Suppressor macrophage treated with lipopolysaccharide for 1 hour (primary cell): ENCODE data around the gene NAA40.
A peak's percentile ranks its signal among the peaks of the same experiment; 100 is the strongest.

Experiments
- DNase-seq, 3 donors: peaks; one replicate each; pipeline ENCODE4 v3.0.0-alpha.2; 2020 to 2022

The NAA40 gene

DNA sequence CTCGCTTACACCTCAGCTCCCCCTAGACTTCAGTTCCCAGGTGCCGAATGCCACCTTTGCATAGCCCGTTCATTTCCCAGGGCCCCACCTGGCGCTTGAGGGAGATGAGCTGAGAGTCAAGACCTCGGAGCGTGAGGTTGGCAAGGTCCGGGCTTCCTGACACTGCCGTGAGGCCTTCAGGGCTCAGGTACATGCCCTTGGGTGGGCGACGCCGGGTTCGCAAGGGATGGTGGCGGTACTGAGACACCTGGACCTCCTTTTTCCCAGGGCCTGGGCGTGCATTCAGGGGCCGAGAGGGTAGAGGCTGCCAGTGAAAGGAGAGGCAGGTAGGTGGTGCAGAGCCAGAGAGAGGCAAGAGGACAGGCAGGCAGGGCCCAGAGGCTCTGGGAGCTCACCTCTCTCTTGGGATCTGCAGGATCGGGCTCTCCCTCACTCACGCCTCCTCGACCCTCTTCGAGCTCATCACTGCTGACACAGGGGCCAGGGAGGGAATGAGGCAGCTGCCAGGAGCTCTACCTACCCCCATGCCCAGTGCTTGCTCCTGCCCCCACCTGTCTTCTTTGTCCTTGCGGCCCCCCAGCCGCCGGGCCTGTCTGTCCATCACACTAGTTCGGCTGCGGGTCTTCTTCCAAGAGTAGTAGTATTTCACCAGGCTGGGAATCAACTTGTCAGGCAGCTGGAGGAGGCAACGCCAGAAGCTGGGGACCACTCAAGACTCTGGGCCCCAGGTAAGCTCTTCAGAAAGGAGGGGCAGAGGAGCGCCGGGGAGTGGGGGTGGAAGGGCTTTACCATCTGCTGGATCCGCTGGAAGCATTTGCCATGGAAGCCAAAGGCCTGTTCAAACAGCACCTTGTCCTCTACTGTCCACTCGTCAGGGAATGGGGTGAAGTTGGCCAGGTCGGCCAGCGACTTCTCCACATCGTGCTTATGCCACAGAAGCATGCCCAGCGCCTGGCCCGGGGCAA, 24.7 kb upstream of the NAA40 start:
- DNase-seq = no peak

DNA sequence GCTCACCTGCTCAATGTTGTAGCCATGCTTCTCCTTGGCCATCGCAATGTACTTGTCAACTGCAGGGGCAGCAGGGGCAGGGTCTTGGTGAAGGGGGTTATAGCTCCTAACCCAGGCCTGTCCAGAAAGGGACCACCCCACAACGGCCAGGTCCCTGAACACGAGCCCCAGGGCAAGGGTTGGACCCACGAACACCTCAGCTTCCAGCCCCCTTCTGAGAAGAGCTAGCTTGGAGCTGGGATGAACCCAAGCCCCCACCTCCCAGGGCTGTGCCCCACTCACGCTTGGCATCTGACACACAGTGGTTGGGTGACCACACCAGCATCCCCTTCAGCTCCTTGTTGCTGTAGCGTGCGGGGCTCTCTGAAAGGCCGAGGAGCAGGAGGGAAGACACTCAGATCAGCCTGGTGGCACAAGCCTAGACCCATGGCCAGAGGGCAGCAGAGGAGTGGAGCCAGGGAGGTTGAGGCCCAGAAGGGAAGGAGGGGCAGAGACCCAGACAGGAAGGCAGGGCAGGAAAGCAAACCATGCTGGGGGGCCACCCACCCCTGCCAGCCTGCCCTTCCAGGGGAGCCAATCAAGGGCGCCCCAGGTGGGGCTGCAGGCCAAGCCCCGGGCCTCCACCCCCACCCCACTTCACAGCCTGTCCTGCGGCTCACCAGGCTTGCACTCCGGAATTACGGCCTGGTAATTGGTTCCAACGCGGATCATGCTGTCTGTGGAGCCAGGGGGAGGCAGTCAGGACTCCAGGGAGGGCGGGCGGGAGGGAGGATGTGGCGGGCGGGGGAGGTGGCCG, 23.7 kb upstream of the NAA40 start:
- no peak for DNase-seq

- DNase-seq = peak in 2 of 3 donors; percentile 30 to 54
Measured at GRCh38 chr11:63915961-63916836, 22.6 kb upstream of the NAA40 start.

GRCh38 chr11:63916837-63917691, 21.7 kb upstream of the NAA40 start, which contains the start of gene RCOR2:
TSS of gene RCOR2 (minus strand) at chr11:63917164. CDS start at chr11:63916456, 708 bp downstream.
- DNase-seq = peak; percentile 61 to 78 (median 70)

DNA sequence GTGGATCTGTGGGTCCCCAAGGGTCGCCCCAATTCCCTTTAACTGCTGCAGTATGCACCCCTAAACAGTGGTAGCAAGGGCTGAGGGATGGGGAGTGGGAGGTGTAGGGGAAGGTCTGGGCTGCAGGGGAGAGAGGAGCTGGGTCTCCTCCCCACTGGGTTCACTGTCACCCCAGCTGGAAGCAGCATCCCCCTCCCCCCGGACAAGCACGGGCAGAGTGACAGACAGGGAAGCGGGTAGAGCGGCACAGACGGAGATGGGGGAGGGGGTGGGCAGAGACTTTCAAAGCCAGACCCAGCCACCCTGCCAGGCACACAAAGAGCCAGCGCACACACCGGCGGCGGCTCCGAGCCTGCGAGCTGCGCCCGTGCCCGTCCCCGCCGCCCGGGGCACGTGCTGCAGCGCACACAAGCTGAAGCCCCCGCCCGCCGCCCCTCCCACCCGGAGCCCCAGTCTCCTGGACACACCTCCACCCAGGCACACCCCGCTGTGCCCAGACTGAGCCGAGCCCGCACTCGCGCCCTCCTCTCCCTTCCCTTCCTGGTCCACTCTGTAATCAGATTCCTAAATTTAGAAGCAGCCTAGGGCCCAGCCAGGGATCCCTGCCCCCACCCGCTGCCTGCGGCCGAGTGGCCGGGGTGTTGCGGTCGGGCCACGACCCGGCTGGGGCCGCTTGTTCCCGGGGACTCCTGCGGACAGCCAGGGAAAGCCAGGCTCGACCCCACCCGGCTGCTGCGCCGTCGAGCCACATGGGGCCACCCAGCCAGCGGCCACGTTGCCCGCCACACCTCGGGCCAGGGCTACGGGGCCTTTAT, 20.9 kb upstream of the NAA40 start:
- peak in 1 of 3 donors; percentile 29 for DNase-seq

DNA sequence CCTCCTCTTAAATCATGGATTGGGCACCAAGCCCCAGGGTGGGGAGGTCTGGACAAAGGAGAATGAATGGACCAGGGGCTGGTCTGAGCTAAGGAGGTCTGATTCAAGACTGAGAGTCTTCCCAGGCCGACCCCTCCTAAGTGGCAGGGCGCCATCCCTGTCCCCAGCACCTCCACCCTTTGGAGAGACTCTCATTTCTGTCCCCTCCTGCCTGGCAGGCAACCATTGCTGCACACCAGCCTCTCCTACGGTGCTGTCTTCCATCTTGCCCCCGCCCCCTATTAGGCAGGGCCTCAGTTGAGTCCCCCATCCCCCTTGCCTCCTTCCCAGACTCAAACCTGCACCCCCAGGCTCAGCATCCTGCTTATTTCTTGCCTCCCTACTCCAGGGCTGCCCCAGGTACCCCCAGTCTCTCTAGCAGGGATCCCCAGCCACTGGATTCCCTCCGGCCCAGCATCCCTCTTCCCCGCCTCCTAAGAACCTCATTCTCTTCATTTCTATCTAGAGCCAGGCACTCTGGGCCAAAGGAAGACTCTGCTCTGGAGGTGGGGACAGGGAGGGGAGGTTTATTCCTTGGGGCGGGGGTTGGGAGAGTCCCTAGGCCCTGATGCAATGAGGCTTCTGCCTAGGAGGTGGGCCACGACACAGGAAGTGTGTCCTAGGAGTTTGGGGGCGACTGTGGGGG, 20.2 kb upstream of the NAA40 start:
- DNase-seq = peak in 1 of 3 donors; percentile 25

GRCh38 chr11:63919267-63920125, 19.3 kb upstream of the NAA40 start:
- peak in 1 of 3 donors; percentile 22 for DNase-seq

DNA sequence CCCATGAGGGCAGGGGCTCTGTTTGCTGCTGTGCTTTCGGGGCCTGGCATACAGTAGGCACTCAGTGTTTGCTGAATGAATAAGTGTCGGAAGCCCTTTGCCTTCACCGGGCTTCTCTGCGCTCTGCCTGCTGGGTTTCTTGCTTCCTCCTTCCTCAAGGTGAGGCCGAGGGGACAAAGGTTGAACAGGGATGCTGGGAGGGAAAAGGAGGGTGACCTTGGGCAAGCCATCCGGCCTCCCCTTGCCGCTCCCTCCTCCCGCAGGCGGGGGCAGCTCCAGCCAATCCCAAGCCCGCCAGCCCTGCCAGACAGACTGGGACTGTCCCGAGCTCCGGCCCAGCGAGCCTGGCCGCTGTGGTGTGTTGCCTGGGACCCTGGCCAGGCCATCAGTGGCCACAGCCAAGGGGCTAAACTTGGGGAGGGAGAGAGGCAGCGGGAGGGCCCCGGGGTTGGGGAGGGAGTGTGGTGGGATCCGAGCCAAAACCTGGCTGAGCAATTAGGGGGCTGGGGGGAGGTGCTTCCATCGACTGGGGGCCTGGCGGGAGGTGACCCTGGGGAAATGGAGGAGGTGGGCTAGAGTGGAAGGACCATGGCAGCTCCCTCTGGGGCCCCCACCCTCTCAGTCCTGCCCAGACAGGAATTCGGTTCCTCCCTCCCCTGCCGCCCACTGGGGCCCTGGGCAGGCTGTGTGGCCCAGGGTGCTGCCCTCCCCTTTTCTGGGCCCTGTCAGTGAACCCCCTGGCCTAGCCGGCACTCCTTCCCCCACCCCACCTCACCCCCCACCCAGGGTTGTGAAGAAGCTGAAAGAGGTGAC, 18.5 kb upstream of the NAA40 start:
- no peak for DNase-seq

DNA sequence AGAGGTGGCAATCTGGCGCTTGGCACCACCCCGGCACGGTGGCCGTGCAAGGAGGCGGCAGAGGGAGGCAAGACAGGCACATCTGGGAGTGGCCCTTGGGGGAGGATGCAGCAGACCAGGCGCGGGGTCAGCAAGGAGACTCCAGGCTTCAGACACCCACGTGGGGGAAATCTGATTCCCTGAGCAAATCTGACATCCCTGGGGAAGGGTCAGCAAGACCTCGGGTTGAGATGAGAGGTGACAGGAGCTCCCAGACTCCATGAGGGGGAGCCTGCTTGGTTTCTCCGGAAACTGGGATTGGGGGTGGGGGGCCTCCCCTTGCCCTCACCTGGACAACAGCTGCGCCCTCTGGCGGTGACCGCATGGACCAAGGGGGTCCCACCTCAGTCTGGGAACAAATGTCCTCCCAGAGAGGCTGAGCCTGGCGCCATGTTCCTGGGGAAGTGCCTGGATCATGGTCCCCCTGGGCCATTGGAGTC, 17.8 kb upstream of the NAA40 start:
- peak in 1 of 3 donors; percentile 21 for DNase-seq

GRCh38 chr11:63922673-63923192, 16.1 kb upstream of the NAA40 start:
- no peak for DNase-seq

- DNase-seq = no peak
Measured at GRCh38 chr11:63923319-63923718, 15.5 kb upstream of the NAA40 start.

- no peak for DNase-seq
Measured at GRCh38 chr11:63929616-63930015, 9.2 kb upstream of the NAA40 start.

DNA sequence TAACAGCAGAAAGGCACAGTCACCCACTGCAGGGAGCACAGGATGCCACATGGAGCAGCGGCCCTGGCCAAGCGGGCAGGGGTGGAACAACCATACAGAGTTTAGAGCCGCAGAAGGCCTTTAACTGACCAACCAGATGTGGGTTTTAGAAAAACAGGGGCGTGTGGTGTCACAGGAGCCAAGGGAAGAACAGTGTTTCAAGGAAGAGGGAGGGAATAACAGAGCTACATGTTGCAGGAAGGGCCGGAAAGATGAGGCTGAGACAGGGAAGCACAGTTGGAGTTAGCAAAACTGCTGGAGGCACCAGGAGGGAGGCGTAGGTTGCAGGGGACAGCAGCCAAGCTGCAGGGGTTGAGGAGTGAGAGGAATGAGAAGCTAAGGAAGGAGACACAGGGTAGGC, 7.8 kb upstream of the NAA40 start:
- DNase-seq = no peak

- peak in 1 of 3 donors; percentile 25 for DNase-seq
Measured at GRCh38 chr11:63931876-63932275, 6.9 kb upstream of the NAA40 start.

- no peak for DNase-seq
Measured at GRCh38 chr11:63933459-63933858, 5.3 kb upstream of the NAA40 start.

DNA sequence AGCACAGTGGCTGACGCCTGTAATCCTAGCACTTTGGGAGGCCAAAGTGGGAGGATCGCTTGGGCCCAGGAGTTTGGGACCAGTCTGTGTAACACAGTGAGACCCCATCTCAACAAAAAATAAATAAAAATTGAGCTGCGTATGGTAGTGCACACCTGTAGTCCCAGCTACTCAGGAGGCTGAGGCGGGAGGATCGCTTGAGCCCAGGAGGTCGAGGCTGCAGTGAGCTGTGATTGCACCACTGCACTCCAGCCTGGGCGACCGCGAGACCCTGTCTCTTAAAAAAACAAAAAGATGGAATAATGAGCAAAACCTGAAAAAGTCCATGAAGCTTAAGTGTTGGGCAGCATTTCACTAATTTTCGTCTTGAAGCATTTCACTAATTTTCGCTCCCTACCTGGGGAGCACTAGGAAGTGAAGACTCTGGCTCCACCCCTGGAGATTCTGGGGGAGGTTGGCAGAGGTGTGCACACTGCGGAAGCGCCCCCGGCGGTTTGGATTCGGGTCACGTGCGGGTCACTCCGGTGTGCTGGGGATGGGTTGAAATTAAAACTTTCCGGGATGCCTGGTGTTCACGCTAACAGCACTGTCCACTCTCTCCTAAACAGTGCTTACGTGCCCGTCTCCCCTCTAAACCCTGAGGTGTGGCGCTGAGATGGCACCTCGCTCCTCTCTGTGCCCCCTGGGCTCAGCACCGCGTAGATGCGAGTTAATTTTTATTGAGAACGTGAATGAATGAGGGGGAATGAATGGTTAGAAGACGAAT, 906 bp upstream of the NAA40 start:
- no peak for DNase-seq

GRCh38 chr11:63939397-63939891, 642 bp downstream of the NAA40 start:
- DNase-seq = peak in 1 of 3 donors; percentile 28
